DMS53 (cell line): ENCODE results near the gene PCDHGA5.
"Not testable (repeated sequence)": the region's sequence is repeated elsewhere in the genome, so short reads cannot be mapped to it uniquely, and the experiment has no call there.

Source experiments
- DNase-seq: peaks from one replicate; lab custom pipeline; 2025; lab: John Stamatoyannopoulos, UW

PCDHGA5 gene

GRCh38 chr5:141363952-141364660, at the start of gene PCDHGA5:
Gene PCDHGA5 (plus strand): TSS chr5:141364162. CDS start chr5:141364331, 169 bp downstream.
- peak; percentile 20 for DNase-seq

- not testable (repeated sequence) for DNase-seq
Observed at GRCh38 chr5:141316963-141317362, 47.0 kb upstream of the PCDHGA5 start.

GRCh38 chr5:141319202-141319601, 44.8 kb upstream of the PCDHGA5 start:
- DNase-seq, result no peak

- no peak for DNase-seq
Observed at GRCh38 chr5:141319699-141320098, 44.3 kb upstream of the PCDHGA5 start.

GRCh38 chr5:141320225-141321169, 43.5 kb upstream of the PCDHGA5 start, which contains the start of gene TAF7:
Gene TAF7 (minus strand): TSS chr5:141320784. CDS start chr5:141320044, 740 bp downstream.
- DNase-seq, result peak; percentile 97

- DNase-seq, result no peak
Observed at GRCh38 chr5:141322261-141322660, 41.7 kb upstream of the PCDHGA5 start.

GRCh38 chr5:141326088-141326854, 37.7 kb upstream of the PCDHGA5 start:
- DNase-seq, result peak; percentile 93

GRCh38 chr5:141328231-141328630, 35.7 kb upstream of the PCDHGA5 start:
- no peak for DNase-seq

- peak; percentile 85 for DNase-seq
Observed at GRCh38 chr5:141330299-141331080, 33.5 kb upstream of the PCDHGA5 start, which contains the start of gene PCDHGA1. Gene PCDHGA1 (plus strand): TSS chr5:141330514.

GRCh38 chr5:141332571-141332970, 31.4 kb upstream of the PCDHGA5 start:
- not testable (repeated sequence) for DNase-seq

GRCh38 chr5:141338538-141339306, 25.2 kb upstream of the PCDHGA5 start, which contains the start of gene PCDHGA2:
Gene PCDHGA2 (plus strand): TSS chr5:141338760.
- peak; percentile 62 for DNase-seq

- DNase-seq, result not testable (repeated sequence)
Observed at GRCh38 chr5:141340781-141341354, 23.1 kb upstream of the PCDHGA5 start.

GRCh38 chr5:141342773-141343172, 21.2 kb upstream of the PCDHGA5 start:
- DNase-seq, result no peak

GRCh38 chr5:141343242-141343952, 20.6 kb upstream of the PCDHGA5 start, which contains the start of gene PCDHGA3:
Gene PCDHGA3 (plus strand): TSS chr5:141343829. CDS start chr5:141344034, 205 bp downstream.
- DNase-seq, result peak; percentile 70

GRCh38 chr5:141343953-141344463, 20.0 kb upstream of the PCDHGA5 start:
- DNase-seq, result no peak

- DNase-seq, result no peak
Observed at GRCh38 chr5:141345327-141345726, 18.6 kb upstream of the PCDHGA5 start.

GRCh38 chr5:141346017-141346416, 17.9 kb upstream of the PCDHGA5 start:
- DNase-seq, result not testable (repeated sequence)

GRCh38 chr5:141349917-141350619, 13.9 kb upstream of the PCDHGA5 start, which contains the start of gene PCDHGB1:
Gene PCDHGB1 (plus strand): TSS chr5:141350099. CDS start chr5:141350261, 162 bp downstream.
- peak; percentile 94 for DNase-seq
